Lung (tissue), 12 donors: ENCODE results near the gene PDLIM1. TPM values are rescaled to one million over a fixed set of nuclear protein-coding genes. Genes with fewer than 3 reads are reported as not detected.

Experiments used
- ATAC-seq: fragments of 200-7000 bp; cut with Tn5 transposase; one replicate; pipeline ENCODE4 v1.9.1; 2020; ENCODE audit warnings: moderate number of reproducible peaks; ENCODE audit not compliant: insufficient read depth, low FRiP score
- DNase-seq, 3 donors: peaks; one replicate each; pipeline ENCODE4 v3.0.0-alpha.2; 2013 to 2017
- H3K27ac ChIP-seq, 2 donors: one replicate each; pipeline ENCODE4 v1.5.1; 2013; ENCODE audit warnings: mild to moderate bottlenecking in 2 of 2, moderate library complexity in 2 of 2, control low read depth in 1 of 2, inconsistent platforms in 1 of 2, low read depth in 1 of 2, low read length in 1 of 2
- H3K27me3 ChIP-seq, 3 donors: one replicate each; pipeline ENCODE4 v1.5.1; 2013; ENCODE audit warnings: low read length in 2 of 3; ENCODE audit not compliant: control insufficient read depth in 3 of 3, insufficient read depth in 3 of 3
- H3K36me3 ChIP-seq, 4 donors: one replicate each; pipeline ENCODE4 v1.5.1; 2013; ENCODE audit warnings: low read length in 4 of 4, mild to moderate bottlenecking in 1 of 4, moderate library complexity in 1 of 4; ENCODE audit not compliant: control insufficient read depth in 4 of 4, insufficient read depth in 4 of 4
- H3K4me1 ChIP-seq, 5 donors: one replicate each; pipeline ENCODE4 v1.5.1; 2013; ENCODE audit warnings: low read length in 5 of 5, mild to moderate bottlenecking in 2 of 5, moderate library complexity in 1 of 5; ENCODE audit not compliant: control insufficient read depth in 5 of 5, insufficient read depth in 5 of 5
- H3K4me3 ChIP-seq: one replicate; pipeline ENCODE4 v1.5.1; 2013; ENCODE audit warnings: mild to moderate bottlenecking, control low read depth, moderate library complexity
- H3K9ac ChIP-seq, 2 donors: one replicate each; pipeline ENCODE4 v1.5.1; 2013; ENCODE audit warnings: low read length in 2 of 2, control low read depth in 1 of 2; ENCODE audit not compliant: insufficient read depth in 1 of 2
- H3K9me3 ChIP-seq, 4 donors: one replicate each; pipeline ENCODE4 v1.5.1; 2013; ENCODE audit warnings: low read length in 3 of 4, mild to moderate bottlenecking in 1 of 4, moderate library complexity in 1 of 4; ENCODE audit not compliant: control insufficient read depth in 4 of 4, insufficient read depth in 3 of 4
- WGBS, 2 donors: extraction: QIAGEN DNeasy Blood & Tissue Kit; methylation state at CpG; one replicate each; pipeline ENCODE4 v1.1.7; 2013; 5-methylcytosine and 5-hydroxymethylcytosine counted together
- polyA plus RNA-seq, 2 donors: library from polyadenylated mRNA; stranded (reverse); fragments of 200-250 nt; gene quantifications; one replicate each; pipeline ENCODE4 v1.2.1, GENCODE V29; 2013
- total RNA-seq, 2 donors: library from RNA; depleted of rRNA in 1 of 2; stranded (reverse); fragments of >200 nt in 1 of 2; gene quantifications; one replicate each; pipeline ENCODE4 v1.2.1, GENCODE V29; 2014 to 2021
- TF ChIP-seq, protein P1 (sequence below): IDR thresholded peaks from 2 replicates; pipeline ENCODE4 v1.5.1; 2012; ENCODE audit warnings: mild to moderate bottlenecking; ENCODE audit errors: control extremely low read depth, extremely low read depth
- donor health status: control.
- donor health status: control.
- donor health status: Bipolar disorder and iron deficiency.
- donor health status: healthy.
- donor health status: DM: yes; HTN: yes; CAD: no.

Gene PDLIM1
- total and polyA plus RNA-seq, 4 donors: 61.4 to 243 (median 178) TPM

DNA sequence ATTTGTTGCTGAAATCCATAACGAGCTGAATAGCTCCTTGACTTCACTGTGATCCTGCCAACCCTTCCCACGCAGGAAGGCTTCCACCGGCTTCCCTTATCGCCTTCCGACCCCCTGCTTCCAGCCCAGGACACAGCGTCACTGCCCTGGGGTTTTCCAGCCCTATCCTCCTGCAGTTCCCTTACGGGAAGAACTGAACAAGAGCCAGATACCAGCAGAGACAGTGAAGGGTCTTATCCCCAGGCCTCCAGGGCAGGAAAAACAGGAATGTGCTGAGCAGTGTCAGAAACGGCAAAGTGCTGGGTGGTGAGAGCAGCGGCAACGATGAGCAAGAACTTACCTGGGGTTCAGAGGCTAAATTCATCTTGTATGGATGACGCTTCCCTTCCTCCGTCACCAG, 22.4 kb downstream of the PDLIM1 start:
- 57 to 64% methylated on average over 12 of the region's 12 CpGs for WGBS, 2 donors
- Histone ChIP-seq H3K9me3 (no peaks in the 10 kb centered on the region), H3K36me3 (peaks cover 8 to 19% (median 10%) of the 10 kb centered on the region in 4 donors), H3K4me1 (peaks cover 0 to 22% (median 10%) of the 10 kb centered on the region in 5 donors), H3K27me3 (no peaks in the 10 kb centered on the region), H3K9ac (no peak overlapping the region), H3K4me3 (no peak overlapping the region), H3K27ac (peak overlapping the region; percentile 62 to 94)
- peak; percentile 48 for ATAC-seq
- peak in 1 of 3 donors; percentile 15 for DNase-seq
- TF ChIP-seq, protein P1, sequence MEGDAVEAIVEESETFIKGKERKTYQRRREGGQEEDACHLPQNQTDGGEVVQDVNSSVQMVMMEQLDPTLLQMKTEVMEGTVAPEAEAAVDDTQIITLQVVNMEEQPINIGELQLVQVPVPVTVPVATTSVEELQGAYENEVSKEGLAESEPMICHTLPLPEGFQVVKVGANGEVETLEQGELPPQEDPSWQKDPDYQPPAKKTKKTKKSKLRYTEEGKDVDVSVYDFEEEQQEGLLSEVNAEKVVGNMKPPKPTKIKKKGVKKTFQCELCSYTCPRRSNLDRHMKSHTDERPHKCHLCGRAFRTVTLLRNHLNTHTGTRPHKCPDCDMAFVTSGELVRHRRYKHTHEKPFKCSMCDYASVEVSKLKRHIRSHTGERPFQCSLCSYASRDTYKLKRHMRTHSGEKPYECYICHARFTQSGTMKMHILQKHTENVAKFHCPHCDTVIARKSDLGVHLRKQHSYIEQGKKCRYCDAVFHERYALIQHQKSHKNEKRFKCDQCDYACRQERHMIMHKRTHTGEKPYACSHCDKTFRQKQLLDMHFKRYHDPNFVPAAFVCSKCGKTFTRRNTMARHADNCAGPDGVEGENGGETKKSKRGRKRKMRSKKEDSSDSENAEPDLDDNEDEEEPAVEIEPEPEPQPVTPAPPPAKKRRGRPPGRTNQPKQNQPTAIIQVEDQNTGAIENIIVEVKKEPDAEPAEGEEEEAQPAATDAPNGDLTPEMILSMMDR: no peak

DNA sequence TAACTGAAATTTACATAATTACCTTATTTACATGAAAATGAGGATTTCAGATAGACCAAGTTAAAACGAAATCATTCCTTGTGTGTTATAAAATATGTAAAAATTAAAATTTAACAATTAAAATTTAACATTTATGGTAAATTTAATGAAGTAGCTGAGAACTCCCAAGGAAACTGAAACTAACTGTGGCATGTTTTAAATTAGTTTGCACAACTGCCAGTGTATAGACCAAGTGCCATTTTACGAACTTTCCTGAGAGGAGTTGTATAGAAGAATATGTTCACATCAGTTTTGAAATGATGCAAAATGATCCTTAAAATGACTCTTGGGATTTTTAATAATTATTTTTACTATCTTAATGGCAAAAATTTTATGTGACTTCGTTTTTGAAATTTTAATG, 23.6 kb downstream of the PDLIM1 start:
- TF ChIP-seq, protein P1: no peak
- DNase-seq (no peak), ATAC-seq (no peak)
- H3K4me1 ChIP-seq: peaks cover 0 to 20% (median 14%) of the 10 kb centered on the region in 5 donors
- no peaks in the 10 kb centered on the region for H3K9me3 ChIP-seq
- H3K4me3 ChIP-seq: no peak overlapping the region
- H3K27ac ChIP-seq: no peak overlapping the region
- peaks cover 9 to 19% (median 13%) of the 10 kb centered on the region in 4 donors for H3K36me3 ChIP-seq
- no peak overlapping the region for H3K9ac ChIP-seq
- WGBS, 2 donors: 94 to 95% methylated on average over 3 of the region's 3 CpGs
- H3K27me3 ChIP-seq: no peaks in the 10 kb centered on the region

DNA sequence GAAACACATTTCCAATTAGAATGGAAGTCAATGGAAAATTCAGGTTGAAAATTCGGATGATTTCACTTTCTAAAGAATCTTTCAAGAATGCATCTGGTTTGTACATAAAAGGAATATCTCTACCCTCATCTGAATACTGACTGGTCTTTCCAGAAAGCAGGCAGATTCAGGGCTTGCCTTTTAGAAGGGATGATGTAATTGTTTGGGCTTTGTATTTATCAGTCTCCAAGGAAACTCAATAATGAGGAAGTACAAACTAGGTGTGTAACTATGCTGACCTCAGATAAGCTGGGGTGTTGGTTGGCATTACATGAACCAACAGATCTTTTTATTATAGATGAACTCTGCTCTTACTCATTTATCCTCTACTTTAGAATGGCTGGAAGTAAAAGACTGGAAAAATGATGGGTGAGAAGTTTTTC, 24.1 kb downstream of the PDLIM1 start:
- no peak overlapping the region for H3K9ac ChIP-seq
- ATAC-seq: peak; percentile 66

More for the DNA sequence above, 24.1 kb downstream of the PDLIM1 start:
- 43 to 74% methylated on average over 1 of the region's 1 CpG for WGBS, 2 donors
- TF ChIP-seq, protein P1: no peak
- Histone ChIP-seq H3K36me3 (peaks cover 9 to 19% (median 16%) of the 10 kb centered on the region in 4 donors), H3K4me3 (no peak overlapping the region), H3K4me1 (peaks cover 0 to 21% (median 14%) of the 10 kb centered on the region in 5 donors), H3K9me3 (no peaks in the 10 kb centered on the region), H3K27ac (peak overlapping the region; percentile 77 to 85), H3K27me3 (no peaks in the 10 kb centered on the region)
- peak in 2 of 3 donors; percentile 55 to 58 for DNase-seq
